ENCODE results near the gene CD276. TPM values are rescaled to one million over a fixed set of nuclear protein-coding genes. Genes with fewer than 3 reads are reported as not detected.

CD276 gene
- polyA plus RNA-seq, 1 donor from 2014 or later: 70.4 TPM

GRCh38 chr15:73680549-73680948, 3.6 kb upstream of the CD276 start:
- Histone ChIP-seq H2AFZ (ENCODE audit: low read depth, low read length) (no peak overlapping the region), H3K79me2 (replicated peaks; ENCODE audit: insufficient read depth, low read length) (peaks cover 10% of the 10 kb centered on the region), H3K9ac (ENCODE audit: low read length) (no peak overlapping the region), H3K9me3 (ENCODE audit: low read length) (no peaks in the 10 kb centered on the region), H3K27me3 (ENCODE audit: insufficient read depth, low read depth, low read length) (no peaks in the 10 kb centered on the region), H3K27ac (ENCODE audit: low read length) (no peak overlapping the region), H4K20me1 (ENCODE audit: insufficient read depth) (no peaks in the 10 kb centered on the region), H3K36me3 (ENCODE audit: insufficient read depth, low read length) (no peaks in the 10 kb centered on the region), H3K9me2 (ENCODE audit: insufficient read depth, low read length) (no peaks in the 10 kb centered on the region), H3K4me3 (ENCODE audit: low read length) (no peak overlapping the region), H3K4me2 (ENCODE audit: low read length) (no peak overlapping the region), H3F3A (ENCODE audit: insufficient read depth, low read length, poor library complexity, severe bottlenecking) (no peaks in the 10 kb centered on the region)
- TF ChIP-seq RAD21 (conservative IDR thresholded peaks at IDR 0.05): no peak
- TF ChIP-seq REST (IDR thresholded peaks at IDR 0.05; ENCODE audit: borderline replicate concordance): no peak
- TF ChIP-seq TAF1 (IDR thresholded peaks at IDR 0.05; ENCODE audit: low read depth): no peak
- no peak for TF ChIP-seq POLR2AphosphoS5 (IDR thresholded peaks at IDR 0.05)
- no peak for TF ChIP-seq EP300 (conservative IDR thresholded peaks at IDR 0.05; ENCODE audit: poor library complexity, severe bottlenecking)
- no peak for TF ChIP-seq MXI1 (conservative IDR thresholded peaks at IDR 0.05; ENCODE audit: poor library complexity, severe bottlenecking)
- TF ChIP-seq EZH2 (IDR thresholded peaks at IDR 0.05; ENCODE audit: borderline replicate concordance, insufficient read depth, low read length, poor library complexity, severe bottlenecking): no peak
- TF ChIP-seq CTCF (IDR thresholded peaks at IDR 0.05; ENCODE audit: poor library complexity, severe bottlenecking): no peak

- Histone ChIP-seq H3K4me2 (ENCODE audit: low read length) (no peak overlapping the region), H3K36me3 (ENCODE audit: insufficient read depth, low read length) (no peaks in the 10 kb centered on the region), H3F3A (ENCODE audit: insufficient read depth, low read length, poor library complexity, severe bottlenecking) (no peaks in the 10 kb centered on the region), H3K9me2 (ENCODE audit: insufficient read depth, low read length) (no peaks in the 10 kb centered on the region), H3K79me2 (replicated peaks; ENCODE audit: insufficient read depth, low read length) (peaks cover 15% of the 10 kb centered on the region), H3K27me3 (ENCODE audit: insufficient read depth, low read depth, low read length) (no peaks in the 10 kb centered on the region), H3K9me3 (ENCODE audit: low read length) (no peaks in the 10 kb centered on the region), H4K20me1 (ENCODE audit: insufficient read depth) (no peaks in the 10 kb centered on the region), H3K4me3 (ENCODE audit: low read length) (no peak overlapping the region), H3K9ac (ENCODE audit: low read length) (no peak overlapping the region), H3K27ac (ENCODE audit: low read length) (no peak overlapping the region), H2AFZ (ENCODE audit: low read depth, low read length) (no peak overlapping the region)
- TF ChIP-seq SMC3 (conservative IDR thresholded peaks at IDR 0.05; ENCODE audit: poor library complexity): no peak
These were observed 3.1 kb upstream of the CD276 start for GRCh38 chr15:73681063-73681462.
